GM18909 (cell line): ENCODE measurements around the gene WDFY2.

Source experiments
- ATAC-seq: cut with Tn5 transposase; IDR thresholded peaks from one replicate; pipeline ENCODE4 v1.9.1; 2021; ENCODE audit warnings: mild to moderate bottlenecking; ENCODE audit not compliant: unreplicated experiment, poor library complexity

The WDFY2 gene

GRCh38 chr13:51782026-51782710, 197.9 kb downstream of the WDFY2 start:
- no peak for ATAC-seq

- ATAC-seq, result no peak
Measured at GRCh38 chr13:51783428-51784094, 199.3 kb downstream of the WDFY2 start.

- ATAC-seq, result no peak
Measured at GRCh38 chr13:51784097-51784496, 199.8 kb downstream of the WDFY2 start.

GRCh38 chr13:51785712-51786424, 201.6 kb downstream of the WDFY2 start:
- no peak for ATAC-seq

- no peak for ATAC-seq
Measured at GRCh38 chr13:51786425-51787265, 202.4 kb downstream of the WDFY2 start.

- peak; percentile 62 for ATAC-seq
Measured at GRCh38 chr13:51793570-51794271, 209.5 kb downstream of the WDFY2 start.

- ATAC-seq, result no peak
Measured at GRCh38 chr13:51794964-51795363, 210.7 kb downstream of the WDFY2 start.

- ATAC-seq, result no peak
Measured at GRCh38 chr13:51795419-51795818, 211.2 kb downstream of the WDFY2 start.

- no peak for ATAC-seq
Measured at GRCh38 chr13:51796546-51796945, 212.3 kb downstream of the WDFY2 start.

GRCh38 chr13:51797664-51798488, 213.6 kb downstream of the WDFY2 start:
- peak; percentile 49 for ATAC-seq

- ATAC-seq, result no peak
Measured at GRCh38 chr13:51799261-51799660, 215.0 kb downstream of the WDFY2 start.

- ATAC-seq, result no peak
Measured at GRCh38 chr13:51800486-51800885, 216.2 kb downstream of the WDFY2 start.

- ATAC-seq, result no peak
Measured at GRCh38 chr13:51801631-51802099, 217.4 kb downstream of the WDFY2 start.

- ATAC-seq, result no peak
Measured at GRCh38 chr13:51802631-51803418, 218.6 kb downstream of the WDFY2 start.

GRCh38 chr13:51803422-51804294, 219.4 kb downstream of the WDFY2 start, which contains the start of gene DHRS12:
Gene DHRS12 (minus strand): TSS chr13:51804163. CDS start chr13:51799659, 4,504 bp downstream.
- peak; percentile 92 for ATAC-seq

- no peak for ATAC-seq
Measured at GRCh38 chr13:51804295-51805172, 220.3 kb downstream of the WDFY2 start.
